Psoas muscle (tissue), 8 donors: ENCODE data around the gene EPHA4. TPM values are rescaled to one million over a fixed set of nuclear protein-coding genes. Genes with fewer than 3 reads are reported as not detected.

Source experiments
- ATAC-seq, 4 donors: fragments of 200-7000 bp; cut with Tn5 transposase; one replicate each; pipeline ENCODE4 v1.9.1; 2020; ENCODE audit warnings: moderate library complexity in 3 of 4, mild to moderate bottlenecking in 2 of 4
- DNase-seq, 2 donors: peaks; one replicate each; pipeline ENCODE4 v3.0.0-alpha.2; 2020
- H3K27ac ChIP-seq: fragments of 200-600 bp; one replicate; pipeline ENCODE4 v1.8.0; 2022
- H3K27me3 ChIP-seq, 3 donors: fragments of 200-600 bp in 1 of 3; one replicate each; pipeline versions ENCODE4 v1.6.1 to v1.8.0; 2013 to 2022; ENCODE audit warnings: low read length in 2 of 3, mild to moderate bottlenecking in 2 of 3, moderate library complexity in 1 of 3; ENCODE audit not compliant: insufficient read depth in 3 of 3
- H3K36me3 ChIP-seq, 2 donors: fragments of 200-600 bp in 1 of 2; one replicate each; pipeline versions ENCODE4 v1.6.1 to v1.8.0; 2013 to 2022; ENCODE audit warnings: low read depth in 1 of 2, mild to moderate bottlenecking in 1 of 2, moderate library complexity in 1 of 2; ENCODE audit not compliant: insufficient read depth in 1 of 2
- H3K4me1 ChIP-seq: fragments of 200-600 bp; one replicate; pipeline ENCODE4 v1.8.0; 2022
- H3K4me3 ChIP-seq: fragments of 200-600 bp; one replicate; pipeline ENCODE4 v1.8.0; 2022; ENCODE audit warnings: mild to moderate bottlenecking
- H3K9me3 ChIP-seq: fragments of 200-600 bp; one replicate; pipeline ENCODE4 v1.8.0; 2022
- CTCF ChIP-seq: fragments of 200-600 bp; IDR thresholded peaks from one replicate; pipeline ENCODE4 v1.8.0; 2022; ENCODE audit warnings: antibody characterized with exemption
- WGBS, 3 donors: extraction: QIAGEN DNeasy Blood & Tissue Kit; methylation state at CpG; one replicate each; pipeline versions ENCODE4 v1.1.6 to v1.1.7; 2013; 5-methylcytosine and 5-hydroxymethylcytosine counted together
- intact Hi-C, 2 donors: fragments of 100-400 bp; cut with DNase I; formaldehyde crosslinking; loops; one replicate each; pipeline versions ENCODE4 v1.11.0 to v1.14.2; 2022
- polyA plus RNA-seq, 3 donors: library from polyadenylated mRNA; stranded (reverse); fragments of 200-250 nt; gene quantifications; one replicate each; pipeline ENCODE4 v1.2.3, GENCODE V29; 2013
- total RNA-seq, 4 donors: library from RNA; stranded (reverse); fragmentation: NEBNext Ultra II Directional in 2 of 4; extraction: Animal tissue kit (Norgen Biotek cat#: 25700) in 2 of 4; gene quantifications; one replicate each; pipeline versions ENCODE4 v1.2.1 to v1.2.4, GENCODE V29; 2021 to 2023
- donor health status: healthy with polysubstance abuse.
- donor health status: DM: no; HTN: no; CAD: no; lungs with moderate emphysema.
- donor health status: Bipolar disorder and iron deficiency.
- donor health status: healthy.
- donor health status: DM: yes; HTN: yes; CAD: no.
- donor health status: DM: no; HTN: no; CAD: no.
- donor health status: DM: no; HTN: no; CAD: no.
- donor health status: DM: yes; HTN: yes; CAD: no.

The EPHA4 gene
- total and polyA plus RNA-seq, 7 donors = 0.76 to 6.3 (median 3.8) TPM

GRCh38 chr2:221402072-221402471 lies 170.0 kb downstream of the EPHA4 start:
- no peak for TF ChIP-seq CTCF
- no peak for ATAC-seq
- no peak overlapping the region for H3K4me3 ChIP-seq
- WGBS, 3 donors = 80 to 87% (median 86%) methylated on average over 1 of the region's 1 CpG
- H3K9me3 ChIP-seq = peaks cover 10% of the 10 kb centered on the region
- no peaks in the 10 kb centered on the region for H3K36me3 ChIP-seq
- intact Hi-C loops = no loop called here
- H3K4me1 ChIP-seq = no peaks in the 10 kb centered on the region
- DNase-seq = no peak
- H3K27me3 ChIP-seq = no peaks in the 10 kb centered on the region
- no peak overlapping the region for H3K27ac ChIP-seq

- Histone ChIP-seq H3K9me3 (no peaks in the 10 kb centered on the region), H3K36me3 (no peaks in the 10 kb centered on the region), H3K4me1 (no peaks in the 10 kb centered on the region), H3K27me3 (no peaks in the 10 kb centered on the region), H3K4me3 (no peak overlapping the region), H3K27ac (no peak overlapping the region)
- no peak for TF ChIP-seq CTCF
- ATAC-seq = no peak
- DNase-seq = no peak
- intact Hi-C loops = no loop called here
- 70 to 75% (median 75%) methylated on average over 4 of the region's 4 CpGs for whole genome bisulfite sequencing, 3 donors
Measured at GRCh38 chr2:221400411-221400810, 171.7 kb downstream of the EPHA4 start.

- 64 to 70% (median 66%) methylated on average over 4 of the region's 4 CpGs for WGBS, 3 donors
- H3K4me3 ChIP-seq = no peak overlapping the region
- ATAC-seq (no peak), DNase-seq (no peak)
- intact Hi-C loops = no loop called here
- no peak overlapping the region for H3K27ac ChIP-seq
- no peaks in the 10 kb centered on the region for H3K4me1 ChIP-seq
- no peaks in the 10 kb centered on the region for H3K27me3 ChIP-seq
- no peaks in the 10 kb centered on the region for H3K36me3 ChIP-seq
- no peak for TF ChIP-seq CTCF
- H3K9me3 ChIP-seq = no peaks in the 10 kb centered on the region
Measured at GRCh38 chr2:221399183-221399582, 172.9 kb downstream of the EPHA4 start.

- Histone ChIP-seq H3K4me1 (no peaks in the 10 kb centered on the region), H3K27ac (no peak overlapping the region), H3K9me3 (no peaks in the 10 kb centered on the region), H3K4me3 (no peak overlapping the region), H3K36me3 (no peaks in the 10 kb centered on the region), H3K27me3 (no peaks in the 10 kb centered on the region)
- TF ChIP-seq CTCF = no peak
- intact Hi-C loops = no loop called here
- DNase-seq (no peak), ATAC-seq (no peak)
- 86 to 89% (median 88%) methylated on average over 1 of the region's 1 CpG for WGBS, 3 donors
Measured at GRCh38 chr2:221397187-221397586, 174.9 kb downstream of the EPHA4 start.

- 86 to 94% (median 89%) methylated on average over 5 of the region's 5 CpGs for WGBS, 3 donors
- no peaks in the 10 kb centered on the region for H3K27me3 ChIP-seq
- intact Hi-C loops = no loop called here
- H3K9me3 ChIP-seq = no peaks in the 10 kb centered on the region
- no peaks in the 10 kb centered on the region for H3K4me1 ChIP-seq
- ATAC-seq (no peak), DNase-seq (no peak)
- no peaks in the 10 kb centered on the region for H3K36me3 ChIP-seq
- H3K27ac ChIP-seq = no peak overlapping the region
- no peak for TF ChIP-seq CTCF
- no peak overlapping the region for H3K4me3 ChIP-seq
Measured at GRCh38 chr2:221392228-221392881, 179.7 kb downstream of the EPHA4 start.
